HG03066 (cell line): ENCODE results near the gene LARP4.
"Not testable (repeated sequence)": the region's sequence is repeated elsewhere in the genome, so short reads cannot be mapped to it uniquely, and the experiment has no call there.

Source experiments
- ATAC-seq: cut with Tn5 transposase; IDR thresholded peaks from one replicate; pipeline ENCODE4 v1.9.1; 2021; ENCODE audit warnings: low read depth; ENCODE audit not compliant: unreplicated experiment

LARP4 gene

GRCh38 chr12:50400104-50400637, 514 bp upstream of the LARP4 start:
- ATAC-seq = no peak

GRCh38 chr12:50401500-50402081, 906 bp downstream of the LARP4 start:
- no peak for ATAC-seq

- ATAC-seq = no peak
Measured at GRCh38 chr12:50402264-50403000, 1.7 kb downstream of the LARP4 start.

GRCh38 chr12:50403001-50403440, 2.3 kb downstream of the LARP4 start:
- no peak for ATAC-seq

GRCh38 chr12:50404307-50404706, 3.6 kb downstream of the LARP4 start:
- no peak for ATAC-seq

GRCh38 chr12:50411051-50411660, 10.5 kb downstream of the LARP4 start:
- ATAC-seq = no peak

- no peak for ATAC-seq
Measured at GRCh38 chr12:50415899-50416479, 15.3 kb downstream of the LARP4 start.

GRCh38 chr12:50419112-50419909, 18.6 kb downstream of the LARP4 start:
- no peak for ATAC-seq

GRCh38 chr12:50422855-50423254, 22.2 kb downstream of the LARP4 start:
- ATAC-seq = not testable (repeated sequence)

- not testable (repeated sequence) for ATAC-seq
Measured at GRCh38 chr12:50423342-50423741, 22.7 kb downstream of the LARP4 start.

GRCh38 chr12:50425589-50426258, 25.0 kb downstream of the LARP4 start:
- ATAC-seq = no peak

- not testable (repeated sequence) for ATAC-seq
Measured at GRCh38 chr12:50431656-50432055, 31.0 kb downstream of the LARP4 start.

GRCh38 chr12:50440288-50440687, 39.6 kb downstream of the LARP4 start:
- ATAC-seq = no peak

- ATAC-seq = no peak
Measured at GRCh38 chr12:50441763-50442162, 41.1 kb downstream of the LARP4 start.

GRCh38 chr12:50442178-50442908, 41.7 kb downstream of the LARP4 start:
- no peak for ATAC-seq

GRCh38 chr12:50449671-50450070, 49.0 kb downstream of the LARP4 start:
- ATAC-seq = not testable (repeated sequence)

- no peak for ATAC-seq
Measured at GRCh38 chr12:50452795-50453194, 52.1 kb downstream of the LARP4 start.

- no peak for ATAC-seq
Measured at GRCh38 chr12:50453872-50454271, 53.2 kb downstream of the LARP4 start.

GRCh38 chr12:50458606-50459005, 57.9 kb downstream of the LARP4 start:
- no peak for ATAC-seq
